K562 (cell line): ENCODE results near the gene RPL7A. TPM values are rescaled to one million over a fixed set of nuclear protein-coding genes. Genes with fewer than 3 reads are reported as not detected.

Experiments
- ATAC-seq: fragments of 200-7000 bp; cut with Tn5 transposase; 3 replicates; pipeline ENCODE4 v1.9.1; 2020; ENCODE audit warnings: moderate library complexity
- BruUV-seq: library from RNA; stranded (reverse); fragments of 400-500 nt; replicated peaks from 2 replicates; lab custom pipeline; 2021; lab: Mats Ljungman, UMichigan
- CTCF ChIA-PET: fragments of 300-600 bp; formaldehyde crosslinking; extraction: SDS; loops from one replicate; lab custom pipeline; 2021; ENCODE audit warnings: low intra/inter-chr PET ratio; lab: Yijun Ruan, JAX
- POLR2A ChIA-PET: fragments of 300-600, 350-650 bp; sonication (Branson Sonifier 250); formaldehyde crosslinking; extraction: SDS; loops from one replicate; lab custom pipeline; 2021; ENCODE audit warnings: antibody characterized with exemption, inconsistent platforms; lab: Yijun Ruan, JAX
- DNase-seq, 4 experiments: peaks; one replicate each; pipeline versions ENCODE4 v3.0.0 to v3.0.0-alpha.2; 2011 to 2018; ENCODE audit warnings: low spot score in 3 of 4, mixed read lengths in 3 of 4; ENCODE audit errors: extremely low read depth in 1 of 4
- FAIRE-seq: peaks from 2 replicates; lab custom pipeline; 2011; peaks lifted over from hg19 to GRCh38; lab: Jason Lieb, UNC
- H2AFZ ChIP-seq: 2 replicates; pipeline ENCODE4 v1.6.0; 2011; ENCODE audit warnings: low read depth, low read length, control low read depth, inconsistent platforms
- H3K27ac ChIP-seq: fragments of 200-600 bp; 3 replicates; pipeline ENCODE4 v1.8.0; 2011; ENCODE audit warnings: low read depth, mild to moderate bottlenecking, control low read depth, inconsistent platforms, low read length, moderate library complexity, mixed read lengths; ENCODE audit errors: extremely low read depth
- H3K27me3 ChIP-seq, 2 experiments: fragments of 300-600 bp in 1 of 2; 2 replicates in 1 of 2; 3 replicates in 1 of 2; pipeline versions ENCODE4 v1.6.0 to v1.8.0; 2011; ENCODE audit warnings: inconsistent platforms in 2 of 2, low read length in 2 of 2, mild to moderate bottlenecking in 1 of 2, mixed read lengths in 1 of 2, moderate library complexity in 1 of 2; ENCODE audit not compliant: control insufficient read depth in 2 of 2, insufficient read depth in 2 of 2
- H3K36me3 ChIP-seq: fragments of 300-600 bp; 3 replicates; pipeline ENCODE4 v1.8.0; 2011; ENCODE audit warnings: mild to moderate bottlenecking, low read length, inconsistent platforms; ENCODE audit not compliant: control insufficient read depth, insufficient read depth
- H3K4me1 ChIP-seq, 2 experiments: fragments of 200-600 bp in 1 of 2; replicated peaks in 1 of 2; 2 replicates in 1 of 2; 3 replicates in 1 of 2; pipeline versions ENCODE4 v1.5.1 to v1.8.0; 2011; ENCODE audit warnings: inconsistent platforms in 2 of 2, low read length in 2 of 2, mild to moderate bottlenecking in 1 of 2, mixed read lengths in 1 of 2, moderate library complexity in 1 of 2; ENCODE audit not compliant: control insufficient read depth in 2 of 2, insufficient read depth in 2 of 2
- H3K4me2 ChIP-seq: 2 replicates; pipeline ENCODE4 v1.6.1; 2011; ENCODE audit warnings: low read length, control low read depth, inconsistent platforms, mixed read lengths; ENCODE audit not compliant: insufficient read depth
- H3K4me3 ChIP-seq: fragments of 200-600 bp; sonication (generic), shearing (Covaris generic); 2 replicates; pipeline ENCODE4 v1.5.1; 2016; ENCODE audit warnings: control low read depth, inconsistent platforms
- H3K79me2 ChIP-seq: fragments of 200-600 bp; 3 replicates; pipeline ENCODE4 v1.8.0; 2011; ENCODE audit warnings: low read length, inconsistent platforms; ENCODE audit not compliant: control insufficient read depth, insufficient read depth
- H3K9ac ChIP-seq, 2 experiments: 2 replicates each; pipeline versions ENCODE4 v1.6.0 to v1.6.1; 2011; ENCODE audit warnings: low read depth in 2 of 2, low read length in 2 of 2, control low read depth in 1 of 2, inconsistent platforms in 1 of 2, mild to moderate bottlenecking in 1 of 2, mixed read lengths in 1 of 2; ENCODE audit not compliant: insufficient read depth in 1 of 2
- H3K9me1 ChIP-seq: one replicate; pipeline ENCODE4 v1.6.0; 2011; ENCODE audit warnings: inconsistent platforms, mild to moderate bottlenecking, low read length, moderate library complexity; ENCODE audit not compliant: control insufficient read depth, insufficient read depth
- H3K9me3 ChIP-seq: replicated peaks from 2 replicates; pipeline ENCODE4 v1.5.1; 2011; ENCODE audit warnings: low read depth, low read length, inconsistent platforms; ENCODE audit not compliant: control insufficient read depth, insufficient read depth
- H4K20me1 ChIP-seq: replicated peaks from 2 replicates; pipeline ENCODE4 v1.6.1; 2011; ENCODE audit warnings: low read length, inconsistent platforms, mixed read lengths; ENCODE audit not compliant: control insufficient read depth, insufficient read depth
- EGR1 ChIP-seq: fragments of 450-650 bp; conservative IDR thresholded peaks from 2 replicates; pipeline ENCODE4 v1.6.1; 2017; ENCODE audit warnings: mild to moderate bottlenecking
- POLR2AphosphoS2 ChIP-seq: IDR thresholded peaks from 2 replicates; pipeline ENCODE4 v1.6.1; 2012; ENCODE audit warnings: low read length, improper control_type of control experiment
- SIX5 ChIP-seq, 2 experiments: IDR thresholded peaks; 2 replicates each; pipeline ENCODE4 v1.6.1; 2011; ENCODE audit warnings: low read length in 2 of 2, borderline replicate concordance in 1 of 2, low read depth in 1 of 2, mild to moderate bottlenecking in 1 of 2, moderate library complexity in 1 of 2; ENCODE audit not compliant: insufficient read depth in 1 of 2
- SRSF1 ChIP-seq: fragments of 200-400 bp; formaldehyde crosslinking; IDR thresholded peaks from 2 replicates; pipeline ENCODE4 v1.6.1; 2017; ENCODE audit warnings: mild to moderate bottlenecking, low read depth, low read length, moderate library complexity
- TAL1 ChIP-seq: fragments of 450-650 bp; IDR thresholded peaks from 2 replicates; pipeline ENCODE4 v1.6.1; 2016; ENCODE audit warnings: mild to moderate bottlenecking
- ZNF146 ChIP-seq: IDR thresholded peaks from one replicate; pipeline ENCODE4 v1.6.1; 2018; ENCODE audit warnings: missing compliant biosample characterization; ENCODE audit not compliant: unreplicated experiment
- ZNF184 ChIP-seq: sonication (generic); formaldehyde crosslinking; IDR thresholded peaks from 2 replicates; pipeline ENCODE4 v1.5.0; 2020; ENCODE audit warnings: missing genetic modification reagents
- WGBS: fragments of 100-300 bp; shearing (Covaris generic); methylation state at CpG from one replicate; pipeline ENCODE4 v1.1.6; 2016; ENCODE audit warnings: low coverage, mixed read lengths; ENCODE audit not compliant: insufficient coverage; ENCODE audit errors: missing lambda C conversion rate; 5-methylcytosine and 5-hydroxymethylcytosine counted together
- in situ Hi-C: fragments of 300-500 bp; cut with MboI; formaldehyde crosslinking; loops from 4 replicates; pipeline ENCODE4 v1.15.0; 2018; ENCODE audit warnings: inconsistent platforms, mixed read lengths
- intact Hi-C: fragments of 100-400 bp; cut with micrococcal nuclease; formaldehyde crosslinking; loops from 2 replicates; pipeline ENCODE4 v1.14.2; 2022
- polyA plus RNA-seq, 8 experiments: library from polyadenylated mRNA; depleted of rRNA in 4 of 8; stranded (reverse) in 5 of 8; unstranded in 3 of 8; fragments of >200 nt; fragmentation: Nextera tagmentation in 2 of 8; fragmentation: Illumina TruSeq in 1 of 8; extraction: Ambion mirVana in 2 of 8; extraction: Trizol in 1 of 8; gene quantifications; 2 replicates each; pipeline versions ENCODE4 v1.2.1 to v1.2.3, GENCODE V29; 2011 to 2014; ENCODE audit warnings: inconsistent platforms in 1 of 8, missing spikeins in 1 of 8
- total RNA-seq, 7 experiments: library from RNA; depleted of rRNA in 6 of 7; stranded (reverse); fragments of >200 nt in 6 of 7; fragmentation: Illumina TruSeq in 2 of 7; extraction: Trizol in 2 of 7; gene quantifications; 2 replicates each; pipeline versions ENCODE4 v1.2.1 to v1.2.3, GENCODE V29; 2011 to 2021; ENCODE audit warnings: low replicate concordance in 1 of 7
- TF ChIP-seq, protein P1 (sequence below): fragments of 450-650 bp; IDR thresholded peaks from 2 replicates; pipeline ENCODE4 v1.7.1; 2018; ENCODE audit warnings: mild to moderate bottlenecking, low read depth; ENCODE audit not compliant: partially characterized antibody
- TF ChIP-seq, protein P2 (sequence below): fragments of 450-650 bp; formaldehyde crosslinking; IDR thresholded peaks from 2 replicates; pipeline ENCODE4 v1.4.0; 2022; ENCODE audit warnings: missing genetic modification characterization
- TF ChIP-seq, protein P3 (sequence below): sonication (generic); formaldehyde crosslinking; IDR thresholded peaks from 2 replicates; pipeline ENCODE4 v1.8.0; 2022; ENCODE audit warnings: mild to moderate bottlenecking, missing genetic modification reagents
- TF ChIP-seq, protein P4 (sequence below), 3 experiments: fragments of 200-800 bp in 1 of 3; sonication (Bioruptor generic) in 1 of 3; sonication (generic) in 1 of 3; formaldehyde crosslinking in 1 of 3; IDR thresholded peaks; 2 replicates each; pipeline versions ENCODE4 v1.6.1 to v1.8.0; 2016 to 2022; ENCODE audit warnings: mild to moderate bottlenecking in 2 of 3, missing compliant biosample characterization in 2 of 3, missing genetic modification characterization in 2 of 3, missing genetic modification reagents in 1 of 3
- TF ChIP-seq, protein P5 (sequence below): IDR thresholded peaks from 2 replicates; pipeline ENCODE4 v1.6.1; 2014; ENCODE audit warnings: antibody characterized with exemption

RPL7A gene
- total and polyA plus RNA-seq, 9 of the 15 experiments (the other 6 are each of a cell fraction or from before 2014, with no cell fraction given): 1,935 to 3,760 (median 2,652) TPM

GRCh38 chr9:133360400-133361393 is 12.7 kb downstream of the RPL7A start:
- Histone ChIP-seq H3K4me2 (no peak overlapping the region), H3K4me1 (peaks cover 13 to 42% of the 10 kb centered on the region in 2 experiments; a peak in 4 of 5 replicates), H3K36me3 (peaks cover 82% of the 10 kb centered on the region), H3K9me1 (no peaks in the 10 kb centered on the region), H4K20me1 (peaks cover 35% of the 10 kb centered on the region), H3K4me3 (no peak overlapping the region), H3K27me3 (no peaks in the 10 kb centered on the region), H3K9me3 (no peaks in the 10 kb centered on the region), H3K79me2 (peaks cover 26% of the 10 kb centered on the region), H2AFZ (no peak overlapping the region), H3K27ac (no peak overlapping the region), H3K9ac (peak overlapping the region in 1 of 2 experiments; percentile 70; a peak in 1 of 4 replicates)
- CTCF ChIA-PET: no interaction called here
- WGBS: 86% methylated on average over 18 of the region's 21 CpGs
- POLR2A ChIA-PET: interaction anchor here (0.7 to 7.4 kb wide), 6 partner anchors 10 to 461 kb away, joined by 3 to 109 read pairs (median 6); partner anchors contain the start of gene CACFD1
- FAIRE-seq (peak; percentile 64), ATAC-seq (peak; percentile 1; the same call in 1 of the 3 replicates), DNase-seq (no peak)
- in situ Hi-C loops: no loop called here
- BruUV-seq: no TSS peak
- intact Hi-C loops: no loop called here
- TF ChIP-seq, protein P1, sequence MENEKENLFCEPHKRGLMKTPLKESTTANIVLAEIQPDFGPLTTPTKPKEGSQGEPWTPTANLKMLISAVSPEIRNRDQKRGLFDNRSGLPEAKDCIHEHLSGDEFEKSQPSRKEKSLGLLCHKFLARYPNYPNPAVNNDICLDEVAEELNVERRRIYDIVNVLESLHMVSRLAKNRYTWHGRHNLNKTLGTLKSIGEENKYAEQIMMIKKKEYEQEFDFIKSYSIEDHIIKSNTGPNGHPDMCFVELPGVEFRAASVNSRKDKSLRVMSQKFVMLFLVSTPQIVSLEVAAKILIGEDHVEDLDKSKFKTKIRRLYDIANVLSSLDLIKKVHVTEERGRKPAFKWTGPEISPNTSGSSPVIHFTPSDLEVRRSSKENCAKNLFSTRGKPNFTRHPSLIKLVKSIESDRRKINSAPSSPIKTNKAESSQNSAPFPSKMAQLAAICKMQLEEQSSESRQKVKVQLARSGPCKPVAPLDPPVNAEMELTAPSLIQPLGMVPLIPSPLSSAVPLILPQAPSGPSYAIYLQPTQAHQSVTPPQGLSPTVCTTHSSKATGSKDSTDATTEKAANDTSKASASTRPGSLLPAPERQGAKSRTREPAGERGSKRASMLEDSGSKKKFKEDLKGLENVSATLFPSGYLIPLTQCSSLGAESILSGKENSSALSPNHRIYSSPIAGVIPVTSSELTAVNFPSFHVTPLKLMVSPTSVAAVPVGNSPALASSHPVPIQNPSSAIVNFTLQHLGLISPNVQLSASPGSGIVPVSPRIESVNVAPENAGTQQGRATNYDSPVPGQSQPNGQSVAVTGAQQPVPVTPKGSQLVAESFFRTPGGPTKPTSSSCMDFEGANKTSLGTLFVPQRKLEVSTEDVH: peak; percentile 25
- TF ChIP-seq, protein P2, sequence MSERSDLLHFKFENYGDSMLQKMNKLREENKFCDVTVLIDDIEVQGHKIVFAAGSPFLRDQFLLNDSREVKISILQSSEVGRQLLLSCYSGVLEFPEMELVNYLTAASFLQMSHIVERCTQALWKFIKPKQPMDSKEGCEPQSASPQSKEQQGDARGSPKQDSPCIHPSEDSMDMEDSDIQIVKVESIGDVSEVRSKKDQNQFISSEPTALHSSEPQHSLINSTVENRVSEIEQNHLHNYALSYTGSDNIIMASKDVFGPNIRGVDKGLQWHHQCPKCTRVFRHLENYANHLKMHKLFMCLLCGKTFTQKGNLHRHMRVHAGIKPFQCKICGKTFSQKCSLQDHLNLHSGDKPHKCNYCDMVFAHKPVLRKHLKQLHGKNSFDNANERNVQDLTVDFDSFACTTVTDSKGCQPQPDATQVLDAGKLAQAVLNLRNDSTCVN: no peak
- TF ChIP-seq SIX5 (IDR thresholded peaks at IDR 0.05; ENCODE audit: borderline replicate concordance in 1 of 2, insufficient read depth in 1 of 2, low read depth in 1 of 2, low read length in 2 of 2) (no peak), ZNF146 (no peak), POLR2AphosphoS2 (peak; percentile 36; the same call in 1 of the 2 replicates), EGR1 (peak; percentile 30; the same call in 1 of the 2 replicates), ZNF184 (CRISPR knock-in tag) (no peak), TAL1 (no peak), SRSF1 (no peak)
- TF ChIP-seq, protein P3, sequence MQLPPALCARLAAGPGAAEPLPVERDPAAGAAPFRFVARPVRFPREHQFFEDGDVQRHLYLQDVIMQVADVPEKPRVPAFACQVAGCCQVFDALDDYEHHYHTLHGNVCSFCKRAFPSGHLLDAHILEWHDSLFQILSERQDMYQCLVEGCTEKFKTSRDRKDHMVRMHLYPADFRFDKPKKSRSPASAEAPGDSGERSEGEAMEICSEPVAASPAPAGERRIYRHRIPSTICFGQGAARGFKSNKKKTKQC (CRISPR knock-in tag): no peak
- TF ChIP-seq, protein P4, sequence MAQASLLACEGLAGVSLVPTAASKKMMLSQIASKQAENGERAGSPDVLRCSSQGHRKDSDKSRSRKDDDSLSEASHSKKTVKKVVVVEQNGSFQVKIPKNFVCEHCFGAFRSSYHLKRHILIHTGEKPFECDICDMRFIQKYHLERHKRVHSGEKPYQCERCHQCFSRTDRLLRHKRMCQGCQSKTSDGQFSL (CRISPR knock-in tag; IDR thresholded peaks at IDR 0.05): no peak
- TF ChIP-seq, protein P4 (tag; IDR thresholded peaks at IDR 0.05): no peak
- TF ChIP-seq, protein P5, sequence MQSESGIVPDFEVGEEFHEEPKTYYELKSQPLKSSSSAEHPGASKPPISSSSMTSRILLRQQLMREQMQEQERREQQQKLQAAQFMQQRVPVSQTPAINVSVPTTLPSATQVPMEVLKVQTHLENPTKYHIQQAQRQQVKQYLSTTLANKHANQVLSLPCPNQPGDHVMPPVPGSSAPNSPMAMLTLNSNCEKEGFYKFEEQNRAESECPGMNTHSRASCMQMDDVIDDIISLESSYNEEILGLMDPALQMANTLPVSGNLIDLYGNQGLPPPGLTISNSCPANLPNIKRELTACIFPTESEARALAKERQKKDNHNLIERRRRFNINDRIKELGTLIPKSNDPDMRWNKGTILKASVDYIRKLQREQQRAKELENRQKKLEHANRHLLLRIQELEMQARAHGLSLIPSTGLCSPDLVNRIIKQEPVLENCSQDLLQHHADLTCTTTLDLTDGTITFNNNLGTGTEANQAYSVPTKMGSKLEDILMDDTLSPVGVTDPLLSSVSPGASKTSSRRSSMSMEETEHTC: no peak
